ENCODE measurements around the gene ATF4.

ATF4 gene

GRCh38 chr22:39487826-39488520, 32.4 kb upstream of the ATF4 start:
- no peak for TF ChIP-seq CTCF (conservative IDR thresholded peaks at IDR 0.05; ENCODE audit: low read length)
- no peak for TF ChIP-seq EZH2phosphoT487 (IDR thresholded peaks at IDR 0.05; ENCODE audit: borderline replicate concordance)
- Histone ChIP-seq H4K20me1 (ENCODE audit: insufficient read depth, low read length, poor library complexity, severe bottlenecking) (no peaks in the 10 kb centered on the region), H3K9me3 (ENCODE audit: insufficient read depth, low read depth, low read length) (no peaks in the 10 kb centered on the region), H2AFZ (ENCODE audit: low read length) (no peak overlapping the region), H3K4me3 (ENCODE audit: low read length, poor library complexity, severe bottlenecking) (no peak overlapping the region), H3K4me2 (ENCODE audit: low read depth, low read length, poor library complexity, severe bottlenecking) (no peak overlapping the region), H3K9me2 (replicated peaks; ENCODE audit: low read depth, low read length) (no peaks in the 10 kb centered on the region), H3K79me2 (ENCODE audit: insufficient read depth, low read length) (no peaks in the 10 kb centered on the region), H3F3A (ENCODE audit: low read depth) (no peaks in the 10 kb centered on the region), H3K36me3 (ENCODE audit: insufficient read depth, low read length) (peaks cover 7% of the 10 kb centered on the region; the same call in 1 of the 2 replicates), H3K9ac (ENCODE audit: low read depth, low read length, poor library complexity, severe bottlenecking) (no peak overlapping the region), H3K4me1 (ENCODE audit: insufficient read depth, low read length, poor library complexity, severe bottlenecking) (no peaks in the 10 kb centered on the region), H3K27me3 (ENCODE audit: insufficient read depth, low read length, poor library complexity, severe bottlenecking) (no peaks in the 10 kb centered on the region)

- Histone ChIP-seq H3K9me2 (replicated peaks; ENCODE audit: low read depth, low read length) (no peaks in the 10 kb centered on the region), H3F3A (ENCODE audit: low read depth) (no peaks in the 10 kb centered on the region), H2AFZ (ENCODE audit: low read length) (no peak overlapping the region), H3K4me2 (ENCODE audit: low read depth, low read length, poor library complexity, severe bottlenecking) (no peak overlapping the region), H3K4me1 (ENCODE audit: insufficient read depth, low read length, poor library complexity, severe bottlenecking) (no peaks in the 10 kb centered on the region), H3K79me2 (ENCODE audit: insufficient read depth, low read length) (no peaks in the 10 kb centered on the region), H3K27me3 (ENCODE audit: insufficient read depth, low read length, poor library complexity, severe bottlenecking) (no peaks in the 10 kb centered on the region), H3K36me3 (ENCODE audit: insufficient read depth, low read length) (peaks cover 7% of the 10 kb centered on the region; the same call in 1 of the 2 replicates), H3K4me3 (ENCODE audit: low read length, poor library complexity, severe bottlenecking) (no peak overlapping the region), H4K20me1 (ENCODE audit: insufficient read depth, low read length, poor library complexity, severe bottlenecking) (no peaks in the 10 kb centered on the region), H3K9ac (ENCODE audit: low read depth, low read length, poor library complexity, severe bottlenecking) (no peak overlapping the region), H3K9me3 (ENCODE audit: insufficient read depth, low read depth, low read length) (no peaks in the 10 kb centered on the region)
- TF ChIP-seq CTCF (conservative IDR thresholded peaks at IDR 0.05; ENCODE audit: low read length) (no peak), EZH2phosphoT487 (IDR thresholded peaks at IDR 0.05; ENCODE audit: borderline replicate concordance) (no peak)
Observed at GRCh38 chr22:39488563-39489083, 31.7 kb upstream of the ATF4 start.

GRCh38 chr22:39489094-39490068, 31.0 kb upstream of the ATF4 start:
- no peaks in the 10 kb centered on the region for H3K4me1 ChIP-seq (ENCODE audit: insufficient read depth, low read length, poor library complexity, severe bottlenecking)
- H3F3A ChIP-seq (ENCODE audit: low read depth) = no peaks in the 10 kb centered on the region
- H3K79me2 ChIP-seq (ENCODE audit: insufficient read depth, low read length) = no peaks in the 10 kb centered on the region
- no peaks in the 10 kb centered on the region for H3K27me3 ChIP-seq (ENCODE audit: insufficient read depth, low read length, poor library complexity, severe bottlenecking)
- peaks cover 7% of the 10 kb centered on the region; the same call in 1 of the 2 replicates for H3K36me3 ChIP-seq (ENCODE audit: insufficient read depth, low read length)
- H2AFZ ChIP-seq (ENCODE audit: low read length) = no peak overlapping the region
- no peaks in the 10 kb centered on the region for H3K9me3 ChIP-seq (ENCODE audit: insufficient read depth, low read depth, low read length)
- TF ChIP-seq EZH2phosphoT487 (IDR thresholded peaks at IDR 0.05; ENCODE audit: borderline replicate concordance) = no peak
- no peak for TF ChIP-seq CTCF (conservative IDR thresholded peaks at IDR 0.05; ENCODE audit: low read length)
- no peaks in the 10 kb centered on the region for H4K20me1 ChIP-seq (ENCODE audit: insufficient read depth, low read length, poor library complexity, severe bottlenecking)
- no peak overlapping the region for H3K9ac ChIP-seq (ENCODE audit: low read depth, low read length, poor library complexity, severe bottlenecking)
- H3K4me3 ChIP-seq (ENCODE audit: low read length, poor library complexity, severe bottlenecking) = no peak overlapping the region
- H3K9me2 ChIP-seq (replicated peaks; ENCODE audit: low read depth, low read length) = no peaks in the 10 kb centered on the region
- no peak overlapping the region for H3K4me2 ChIP-seq (ENCODE audit: low read depth, low read length, poor library complexity, severe bottlenecking)

Data from Loucy (cell line).